IMR-90 (cell line): ENCODE results near the gene MSI2. TPM values are rescaled to one million over a fixed set of nuclear protein-coding genes. Genes with fewer than 3 reads are reported as not detected.

Source experiments
- ATAC-seq: fragments of 200-7000 bp; cut with Tn5 transposase; 2 replicates; pipeline ENCODE4 v1.9.1; 2020; ENCODE audit warnings: low read depth, mild to moderate bottlenecking, moderate library complexity
- BruUV-seq: library from RNA; stranded (reverse); fragments of 400-500 nt; replicated peaks from 2 replicates; lab custom pipeline; 2021; lab: Mats Ljungman, UMichigan
- CTCF ChIA-PET: fragments of 300-600 bp; formaldehyde crosslinking; extraction: SDS; loops from one replicate; lab custom pipeline; 2021; ENCODE audit warnings: antibody characterized with exemption; lab: Yijun Ruan, JAX
- POLR2A ChIA-PET: fragments of 300-600 bp; sonication (Branson Sonifier 250); formaldehyde crosslinking; loops from one replicate; lab custom pipeline; 2022; ENCODE audit warnings: antibody characterized with exemption; ENCODE audit not compliant: unreplicated experiment; lab: Charles Lee
- DNase-seq: peaks from one replicate; pipeline ENCODE4 v3.0.0; 2013
- H2AFZ ChIP-seq: replicated peaks from 2 replicates; pipeline ENCODE3; 2013; ENCODE audit warnings: low read length, mild to moderate bottlenecking; ENCODE audit not compliant: poor library complexity
- H2AK5ac ChIP-seq: 2 replicates; pipeline ENCODE4 v1.6.1; 2013; ENCODE audit warnings: low read depth, low read length, inconsistent platforms
- H2AK9ac ChIP-seq: replicated peaks from 2 replicates; pipeline ENCODE3; 2013; ENCODE audit warnings: mild to moderate bottlenecking, low read depth, low read length, moderate library complexity; ENCODE audit not compliant: poor library complexity
- H2BK120ac ChIP-seq: 2 replicates; pipeline ENCODE4 v1.6.1; 2013; ENCODE audit warnings: low read depth, low read length, inconsistent platforms
- H2BK15ac ChIP-seq: 3 replicates; pipeline ENCODE4 v1.6.1; 2013; ENCODE audit warnings: low read depth, low read length, inconsistent platforms
- H2BK20ac ChIP-seq: 2 replicates; pipeline ENCODE4 v1.6.1; 2013; ENCODE audit warnings: low read depth, mild to moderate bottlenecking, inconsistent platforms, low read length, moderate library complexity
- H2BK5ac ChIP-seq: 2 replicates; pipeline ENCODE4 v1.6.1; 2013; ENCODE audit warnings: mild to moderate bottlenecking, low read depth, low read length, inconsistent platforms; ENCODE audit not compliant: poor library complexity, severe bottlenecking
- H3K14ac ChIP-seq: replicated peaks from 2 replicates; pipeline ENCODE4 v1.6.1; 2013; ENCODE audit warnings: low read depth, low read length, inconsistent platforms
- H3K18ac ChIP-seq: 2 replicates; pipeline ENCODE4 v1.6.1; 2013; ENCODE audit warnings: low read depth, low read length, control low read depth
- H3K23ac ChIP-seq: 2 replicates; pipeline ENCODE4 v1.6.1; 2013; ENCODE audit warnings: low read depth, low read length, inconsistent platforms
- H3K27ac ChIP-seq: 2 replicates; pipeline ENCODE4 v1.5.1; 2013; ENCODE audit warnings: mild to moderate bottlenecking, control low read depth, low read length; ENCODE audit not compliant: insufficient read depth
- H3K27me3 ChIP-seq: 2 replicates; pipeline ENCODE4 v1.6.1; 2013; ENCODE audit warnings: low read length; ENCODE audit not compliant: control insufficient read depth, insufficient read depth
- H3K36me3 ChIP-seq: 2 replicates; pipeline ENCODE4 v1.6.1; 2013; ENCODE audit warnings: low read length, mixed read lengths; ENCODE audit not compliant: control insufficient read depth, insufficient read depth
- H3K4ac ChIP-seq: 2 replicates; pipeline ENCODE4 v1.6.1; 2013; ENCODE audit warnings: low read depth, low read length, inconsistent platforms
- H3K4me1 ChIP-seq: 2 replicates; pipeline ENCODE4 v1.6.1; 2013; ENCODE audit warnings: low read length, mixed read lengths; ENCODE audit not compliant: control insufficient read depth, insufficient read depth
- H3K4me2 ChIP-seq: 2 replicates; pipeline ENCODE4 v1.6.1; 2013; ENCODE audit warnings: low read depth, mild to moderate bottlenecking, control low read depth, low read length, moderate library complexity
- H3K4me3 ChIP-seq: 2 replicates; pipeline ENCODE4 v1.5.1; 2013; ENCODE audit warnings: low read depth, mild to moderate bottlenecking, control low read depth, low read length, moderate library complexity; ENCODE audit not compliant: insufficient read depth
- H3K56ac ChIP-seq: 2 replicates; pipeline ENCODE4 v1.6.1; 2013; ENCODE audit warnings: low read length, inconsistent platforms; ENCODE audit not compliant: insufficient read depth; ENCODE audit errors: extremely low read depth
- H3K79me1 ChIP-seq, 2 experiments: 2 replicates each; pipeline ENCODE4 v1.6.1; 2013; ENCODE audit warnings: low read length in 2 of 2, inconsistent platforms in 1 of 2, low read depth in 1 of 2
- H3K9ac ChIP-seq: 2 replicates; pipeline ENCODE4 v1.6.1; 2013; ENCODE audit warnings: low read depth, low read length, control low read depth
- H3K9me1 ChIP-seq: 2 replicates; pipeline ENCODE4 v1.6.1; 2013; ENCODE audit warnings: low read length, inconsistent platforms; ENCODE audit not compliant: insufficient read depth
- H3K9me3 ChIP-seq: 2 replicates; pipeline ENCODE4 v1.6.1; 2013; ENCODE audit warnings: low read length; ENCODE audit not compliant: control insufficient read depth, insufficient read depth
- H4K20me1 ChIP-seq: 2 replicates; pipeline ENCODE4 v1.6.1; 2013; ENCODE audit warnings: low read length, inconsistent platforms; ENCODE audit not compliant: insufficient read depth
- H4K5ac ChIP-seq: 2 replicates; pipeline ENCODE4 v1.6.1; 2013; ENCODE audit warnings: mild to moderate bottlenecking, low read depth, low read length, control low read depth
- H4K8ac ChIP-seq, 2 experiments: 2 replicates each; pipeline ENCODE4 v1.6.1; 2013; ENCODE audit warnings: low read depth in 2 of 2, low read length in 2 of 2, control low read depth in 1 of 2, inconsistent platforms in 1 of 2
- H4K91ac ChIP-seq: 2 replicates; pipeline ENCODE4 v1.6.1; 2013; ENCODE audit warnings: low read depth, low read length, inconsistent platforms; ENCODE audit not compliant: insufficient read depth
- BHLHE40 ChIP-seq: fragments of 150-350 bp; IDR thresholded peaks from 2 replicates; pipeline ENCODE4 v1.6.1; 2016; ENCODE audit warnings: mild to moderate bottlenecking, low read depth, low read length
- CEBPB ChIP-seq: IDR thresholded peaks from 2 replicates; pipeline ENCODE4 v1.6.1; 2012; ENCODE audit warnings: low read depth, low read length, improper control_type of control experiment
- CHD1 ChIP-seq: IDR thresholded peaks from 2 replicates; pipeline ENCODE4 v1.6.1; 2012; ENCODE audit warnings: low read depth, low read length, improper control_type of control experiment
- ELK1 ChIP-seq: fragments of 150-350 bp; IDR thresholded peaks from 2 replicates; pipeline ENCODE4 v1.6.1; 2016; ENCODE audit warnings: low read depth, mild to moderate bottlenecking, low read length, moderate library complexity, borderline replicate concordance
- FOS ChIP-seq: fragments of 150-350 bp; IDR thresholded peaks from 2 replicates; pipeline ENCODE4 v1.6.1; 2016; ENCODE audit warnings: low read depth, low read length
- NFE2L2 ChIP-seq: fragments of 150-350 bp; IDR thresholded peaks from 2 replicates; pipeline ENCODE4 v1.6.1; 2016; ENCODE audit warnings: low read depth, mild to moderate bottlenecking, low read length
- RCOR1 ChIP-seq: IDR thresholded peaks from 2 replicates; pipeline ENCODE4 v1.6.1; 2012; ENCODE audit warnings: mild to moderate bottlenecking, low read length, improper control_type of control experiment; ENCODE audit not compliant: insufficient replicate concordance
- RFX5 ChIP-seq: IDR thresholded peaks from 2 replicates; pipeline ENCODE4 v1.8.0; 2012; ENCODE audit warnings: low read depth, mild to moderate bottlenecking, low read length, moderate library complexity
- SMC3 ChIP-seq: fragments of 150-350 bp; IDR thresholded peaks from 2 replicates; pipeline ENCODE4 v1.6.1; 2016; ENCODE audit warnings: low read depth, mild to moderate bottlenecking, antibody characterized with exemption, low read length, moderate library complexity
- USF2 ChIP-seq: fragments of 150-350 bp; IDR thresholded peaks from 2 replicates; pipeline ENCODE4 v1.6.1; 2017; ENCODE audit warnings: mild to moderate bottlenecking, antibody characterized with exemption, low read length, low read depth
- WGBS, 2 experiments: methylation state at CpG; one replicate each; pipeline versions ENCODE4 v1.1.5 to v1.1.7; 2013; ENCODE audit warnings: missing lambda C conversion rate in 2 of 2; ENCODE audit not compliant: insufficient read length in 1 of 2; ENCODE audit errors: extremely low coverage in 2 of 2; 5-methylcytosine and 5-hydroxymethylcytosine counted together
- dilution Hi-C: fragments of 300-500 bp; cut with HindIII; formaldehyde crosslinking; loops from one replicate; pipeline ENCODE4 v1.14.3; 2018; ENCODE audit warnings: low sequenced_read_pairs; ENCODE audit not compliant: unreplicated experiment
- in situ Hi-C: fragments of 300-500 bp; cut with MboI; formaldehyde crosslinking; loops from 3 replicates; pipeline ENCODE4 v1.14.3; 2019; ENCODE audit warnings: low sequenced_read_pairs, inconsistent platforms, mixed read lengths
- intact Hi-C: fragments of 100-400 bp; cut with micrococcal nuclease; formaldehyde crosslinking; loops from 2 replicates; pipeline ENCODE4 v1.10.0; 2022
- polyA plus RNA-seq, 3 experiments: library from polyadenylated mRNA; depleted of rRNA; stranded (reverse); fragments of >200 nt; gene quantifications; 2 replicates each; pipeline ENCODE4 v1.2.3, GENCODE V29; 2012; ENCODE audit warnings: low replicate concordance in 1 of 3
- total RNA-seq: library from RNA; depleted of rRNA; stranded (reverse); fragments of >200 nt; gene quantifications from 2 replicates; pipeline ENCODE4 v1.2.3, GENCODE V29; 2012

Gene MSI2
- total and polyA plus RNA-seq, 2 of the 4 experiments (the other 2 are of a cell fraction): 13.0 to 16.0 TPM

GRCh38 chr17:57512258-57512657 is 255.9 kb downstream of the MSI2 start:
- in situ Hi-C loops: no loop called here
- dilution Hi-C loops: no loop called here
- TF ChIP-seq RFX5 (no peak), NFE2L2 (no peak), BHLHE40 (no peak), SMC3 (no peak), FOS (no peak), ELK1 (no peak), CHD1 (no peak), USF2 (no peak), RCOR1 (no peak), CEBPB (no peak)

More at GRCh38 chr17:57512258-57512657, 255.9 kb downstream of the MSI2 start:
- Histone ChIP-seq H3K9ac (no peak overlapping the region), H3K36me3 (no peaks in the 10 kb centered on the region), H3K23ac (no peak overlapping the region), H3K4me3 (no peak overlapping the region), H2AK5ac (no peak overlapping the region), H3K9me3 (no peaks in the 10 kb centered on the region), H4K91ac (no peak overlapping the region), H3K9me1 (peaks cover 3% of the 10 kb centered on the region; the same call in 1 of the 2 replicates), H3K27ac (no peak overlapping the region), H4K5ac (no peak overlapping the region), H3K79me1 (peaks cover 0 to 3% of the 10 kb centered on the region in 2 experiments; a peak in 2 of 4 replicates), H2BK20ac (no peak overlapping the region), H3K14ac (no peak overlapping the region), H2BK120ac (no peak overlapping the region), H2AFZ (no peak overlapping the region), H3K27me3 (no peaks in the 10 kb centered on the region), H2AK9ac (no peak overlapping the region), H3K4me2 (no peak overlapping the region), H3K4ac (no peak overlapping the region), H2BK15ac (no peak overlapping the region), H4K20me1 (no peaks in the 10 kb centered on the region), H3K4me1 (peaks cover 5% of the 10 kb centered on the region; the same call in 1 of the 2 replicates), H2BK5ac (no peak overlapping the region), H3K56ac (no peak overlapping the region), H4K8ac (no peak overlapping the region), H3K18ac (no peak overlapping the region)
- DNase-seq (no peak), ATAC-seq (no peak)
- CTCF ChIA-PET: no interaction called here
- POLR2A ChIA-PET: interaction anchor here (0.6 kb wide), 3 partner anchors 168 to 424 kb away, joined by 3 to 4 read pairs (median 4); no protein-coding TSS in a partner anchor
- 62% methylated on average over 2 of the region's 3 CpGs; no CpG with 5 or more reads in 1 of the 2 experiments for WGBS, 2 experiments
- no TSS peak for BruUV-seq
- intact Hi-C loops: no loop called here
